Measurements from ENCODE around the gene SLC22A6. TPM values are rescaled to one million over a fixed set of nuclear protein-coding genes. Genes with fewer than 3 reads are reported as not detected.

The SLC22A6 gene
- total and polyA plus RNA-seq, 10 donors, result not detected

GRCh38 chr11:62980133-62980760 lies 4.5 kb downstream of the SLC22A6 start:
- no peak for DNase-seq
- H3K4me1 ChIP-seq, result peaks cover 0 to 1% (median 0%) of the 10 kb centered on the region in 6 donors
- intact Hi-C loops (cut with DNase I; ENCODE audit: low total_unique reads), result no loop called here
- H3K4me3 ChIP-seq, result no peak overlapping the region
- 33 to 52% (median 48%) methylated on average over 1 of the region's 1 CpG for WGBS, 5 donors
- H3K9me3 ChIP-seq, result no peaks in the 10 kb centered on the region
- H3K27me3 ChIP-seq (replicated peaks in 1 of 7), result peaks cover 0 to 48% (median 0%) of the 10 kb centered on the region in 7 donors
- H3K36me3 ChIP-seq, result no peaks in the 10 kb centered on the region
- TF ChIP-seq POLR2A (IDR thresholded peaks at IDR 0.05) (no peak), CTCF (IDR thresholded peaks at IDR 0.05 in 8 of 11, conservative IDR thresholded peaks at IDR 0.05 in 3 of 11) (no peak), POLR2AphosphoS5 (IDR thresholded peaks at IDR 0.05) (no peak)
- H3K27ac ChIP-seq, result no peak overlapping the region

- no peaks in the 10 kb centered on the region for H3K36me3 ChIP-seq
- peaks cover 0 to 4% (median 0%) of the 10 kb centered on the region in 6 donors for H3K4me1 ChIP-seq
- TF ChIP-seq POLR2AphosphoS5 (IDR thresholded peaks at IDR 0.05) (no peak), CTCF (IDR thresholded peaks at IDR 0.05 in 8 of 11, conservative IDR thresholded peaks at IDR 0.05 in 3 of 11) (no peak), POLR2A (IDR thresholded peaks at IDR 0.05) (no peak)
- peaks cover 0 to 45% (median 0%) of the 10 kb centered on the region in 7 donors for H3K27me3 ChIP-seq (replicated peaks in 1 of 7)
- no peak overlapping the region for H3K4me3 ChIP-seq
- H3K27ac ChIP-seq, result no peak overlapping the region
- H3K9me3 ChIP-seq, result no peaks in the 10 kb centered on the region
- no peak for DNase-seq
- intact Hi-C loops (cut with DNase I; ENCODE audit: low total_unique reads), result no loop called here
- 76 to 82% (median 81%) methylated on average over 4 to 5 of the region's 5 CpGs for WGBS, 5 donors
These were observed 8.7 kb downstream of the SLC22A6 start for GRCh38 chr11:62976109-62976508.

GRCh38 chr11:62974848-62975522 lies 9.8 kb downstream of the SLC22A6 start:
- peaks cover 0 to 39% (median 0%) of the 10 kb centered on the region in 7 donors for H3K27me3 ChIP-seq (replicated peaks in 1 of 7)
- TF ChIP-seq POLR2A (IDR thresholded peaks at IDR 0.05), result no peak
- TF ChIP-seq POLR2AphosphoS5 (IDR thresholded peaks at IDR 0.05), result no peak
- peak in 3 of 11 experiments; percentile 20 to 31 (median 24) for TF ChIP-seq CTCF (IDR thresholded peaks at IDR 0.05 in 8 of 11, conservative IDR thresholded peaks at IDR 0.05 in 3 of 11)
- no peak for DNase-seq
- H3K9me3 ChIP-seq, result no peaks in the 10 kb centered on the region
- no peaks in the 10 kb centered on the region for H3K36me3 ChIP-seq
- 23 to 33% (median 29%) methylated on average over 9 of the region's 9 CpGs for WGBS, 5 donors
- H3K27ac ChIP-seq, result no peak overlapping the region
- H3K4me3 ChIP-seq, result no peak overlapping the region
- peaks cover 0 to 4% (median 0%) of the 10 kb centered on the region in 6 donors for H3K4me1 ChIP-seq
- intact Hi-C loops (cut with DNase I; ENCODE audit: low total_unique reads), result no loop called here

GRCh38 chr11:62965574-62965973 lies 19.2 kb downstream of the SLC22A6 start:
- no peak for TF ChIP-seq CTCF (IDR thresholded peaks at IDR 0.05 in 8 of 11, conservative IDR thresholded peaks at IDR 0.05 in 3 of 11)
- TF ChIP-seq POLR2AphosphoS5 (IDR thresholded peaks at IDR 0.05), result no peak
- no peak for TF ChIP-seq POLR2A (IDR thresholded peaks at IDR 0.05)
- Histone ChIP-seq H3K36me3 (no peaks in the 10 kb centered on the region), H3K4me1 (no peaks in the 10 kb centered on the region), H3K27me3 (replicated peaks in 1 of 7) (peaks cover 0 to 21% (median 0%) of the 10 kb centered on the region in 7 donors), H3K9me3 (peaks cover 0 to 5% (median 0%) of the 10 kb centered on the region in 8 donors), H3K4me3 (no peak overlapping the region), H3K27ac (no peak overlapping the region)
- WGBS, 5 donors, result 59 to 69% (median 67%) methylated on average over 2 of the region's 2 CpGs
- DNase-seq, result no peak
- intact Hi-C loops (cut with DNase I; ENCODE audit: low total_unique reads), result no loop called here

All from spleen (tissue), 11 donors.